Natural killer cell (primary cell): ENCODE measurements around the gene LPAR1. TPM values are rescaled to one million over a fixed set of nuclear protein-coding genes. Genes with fewer than 3 reads are reported as not detected.

Experiments
- ATAC-seq, 3 donors: fragments of 150-1000 bp in 2 of 3; fragments of 200-7000 bp in 1 of 3; cut with Tn5 transposase; 1 replicate in 1 of 3; 2 replicates in 2 of 3; pipeline ENCODE4 v1.10.0; 2021; ENCODE audit warnings: mild to moderate bottlenecking in 2 of 3, moderate library complexity in 2 of 3
- DNase-seq, 2 donors: peaks; one replicate each; pipeline versions ENCODE4 v3.0.0 to v3.0.0-alpha.2; 2013 to 2021; ENCODE audit warnings: mixed read lengths in 1 of 2
- H3K27ac ChIP-seq: one replicate; pipeline ENCODE4 v1.5.1; 2013; ENCODE audit warnings: mild to moderate bottlenecking, low read length
- H3K27me3 ChIP-seq: one replicate; pipeline ENCODE4 v1.6.1; 2013; ENCODE audit warnings: low read length; ENCODE audit not compliant: control insufficient read depth, insufficient read depth
- H3K36me3 ChIP-seq: one replicate; pipeline ENCODE4 v1.6.1; 2013; ENCODE audit warnings: low read length; ENCODE audit not compliant: control insufficient read depth, insufficient read depth
- H3K4me1 ChIP-seq: one replicate; pipeline ENCODE4 v1.6.1; 2013; ENCODE audit warnings: low read length; ENCODE audit not compliant: control insufficient read depth, insufficient read depth
- H3K4me3 ChIP-seq: one replicate; pipeline ENCODE4 v1.5.1; 2013; ENCODE audit warnings: low read length
- H3K9me3 ChIP-seq: one replicate; pipeline ENCODE4 v1.6.1; 2013; ENCODE audit warnings: low read length; ENCODE audit not compliant: control insufficient read depth, insufficient read depth
- H3K27ac Mint-ChIP-seq, 2 donors: one replicate each; pipeline ENCODE4 v1.8.0; 2022; ENCODE audit warnings: mild to moderate bottlenecking in 2 of 2, mixed read lengths in 2 of 2, moderate library complexity in 1 of 2
- H3K27me3 Mint-ChIP-seq, 2 donors: one replicate each; pipeline ENCODE4 v1.8.0; 2022; ENCODE audit warnings: low read depth in 2 of 2, mixed read lengths in 2 of 2
- H3K36me3 Mint-ChIP-seq: one replicate; pipeline ENCODE4 v1.8.0; 2022; ENCODE audit warnings: mixed read lengths
- H3K4me1 Mint-ChIP-seq, 2 donors: one replicate each; pipeline ENCODE4 v1.8.0; 2022; ENCODE audit warnings: mixed read lengths in 2 of 2
- H3K4me3 Mint-ChIP-seq: one replicate; pipeline ENCODE4 v1.8.0; 2022; ENCODE audit warnings: mild to moderate bottlenecking, moderate library complexity, mixed read lengths
- H3K9me3 Mint-ChIP-seq, 2 donors: one replicate each; pipeline ENCODE4 v1.8.0; 2022; ENCODE audit warnings: mixed read lengths in 2 of 2
- WGBS: methylation state at CpG from one replicate; pipeline ENCODE4 v1.1.7; 2013; ENCODE audit warnings: missing lambda C conversion rate; ENCODE audit not compliant: insufficient coverage; 5-methylcytosine and 5-hydroxymethylcytosine counted together
- intact Hi-C: fragments of 100-400 bp; cut with micrococcal nuclease; formaldehyde crosslinking; loops from one replicate; pipeline ENCODE4 v1.14.2; 2022
- total RNA-seq, 4 donors: library from RNA; stranded (reverse); fragments of 120-200 nt in 1 of 4; gene quantifications; one replicate each; pipeline versions ENCODE4 v1.2.3 to v1.2.4, GENCODE V29; 2013 to 2022
- TF ChIP-seq, protein P1 (sequence below): fragments of 200-600 bp; IDR thresholded peaks from one replicate; pipeline ENCODE4 v1.8.0; 2022; ENCODE audit warnings: antibody characterized with exemption

LPAR1 gene
- total RNA-seq, 3 donors from 2014 or later (not counting 1 experiment from before 2014, with no cell fraction given) = 0.48 to 0.50 TPM; not detected in 1

DNA sequence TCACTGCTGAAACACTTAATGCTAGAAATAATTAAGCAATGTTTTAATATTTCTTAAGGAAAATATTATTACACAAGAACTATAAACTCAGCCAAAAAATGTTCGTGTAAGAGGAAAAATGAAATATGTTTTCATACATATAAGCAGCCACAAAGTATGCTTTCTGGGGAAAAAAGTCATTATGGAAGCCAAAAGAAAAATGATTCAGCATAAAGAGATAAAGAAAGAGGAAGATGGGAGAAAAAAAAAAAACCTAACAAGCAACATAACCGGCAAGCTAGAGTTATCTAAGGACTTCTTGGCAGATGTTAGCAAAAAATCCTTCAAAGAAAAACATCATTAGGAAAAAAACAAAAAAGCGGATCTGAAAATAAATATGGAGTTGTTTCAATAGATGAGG, 190.6 kb downstream of the LPAR1 start:
- intact Hi-C loops = no loop called here
- no peaks in the 10 kb centered on the region for H3K27me3 ChIP-seq
- no peaks in the 10 kb centered on the region for H3K27me3 Mint-ChIP-seq
- no peak overlapping the region for H3K4me3 ChIP-seq
- TF ChIP-seq, protein P1, sequence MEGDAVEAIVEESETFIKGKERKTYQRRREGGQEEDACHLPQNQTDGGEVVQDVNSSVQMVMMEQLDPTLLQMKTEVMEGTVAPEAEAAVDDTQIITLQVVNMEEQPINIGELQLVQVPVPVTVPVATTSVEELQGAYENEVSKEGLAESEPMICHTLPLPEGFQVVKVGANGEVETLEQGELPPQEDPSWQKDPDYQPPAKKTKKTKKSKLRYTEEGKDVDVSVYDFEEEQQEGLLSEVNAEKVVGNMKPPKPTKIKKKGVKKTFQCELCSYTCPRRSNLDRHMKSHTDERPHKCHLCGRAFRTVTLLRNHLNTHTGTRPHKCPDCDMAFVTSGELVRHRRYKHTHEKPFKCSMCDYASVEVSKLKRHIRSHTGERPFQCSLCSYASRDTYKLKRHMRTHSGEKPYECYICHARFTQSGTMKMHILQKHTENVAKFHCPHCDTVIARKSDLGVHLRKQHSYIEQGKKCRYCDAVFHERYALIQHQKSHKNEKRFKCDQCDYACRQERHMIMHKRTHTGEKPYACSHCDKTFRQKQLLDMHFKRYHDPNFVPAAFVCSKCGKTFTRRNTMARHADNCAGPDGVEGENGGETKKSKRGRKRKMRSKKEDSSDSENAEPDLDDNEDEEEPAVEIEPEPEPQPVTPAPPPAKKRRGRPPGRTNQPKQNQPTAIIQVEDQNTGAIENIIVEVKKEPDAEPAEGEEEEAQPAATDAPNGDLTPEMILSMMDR = no peak
- H3K27ac ChIP-seq = no peak overlapping the region
- no peaks in the 10 kb centered on the region for H3K4me1 Mint-ChIP-seq
- no peaks in the 10 kb centered on the region for H3K9me3 ChIP-seq
- H3K27ac Mint-ChIP-seq = no peak overlapping the region
- ATAC-seq (no peak), DNase-seq (no peak)
- H3K36me3 Mint-ChIP-seq = no peaks in the 10 kb centered on the region
- WGBS = no CpG with 5 or more reads among the region's 3 CpGs
- H3K9me3 Mint-ChIP-seq = peaks cover 5 to 8% of the 10 kb centered on the region in 2 donors
- no peaks in the 10 kb centered on the region for H3K4me1 ChIP-seq
- H3K4me3 Mint-ChIP-seq = no peak overlapping the region
- no peaks in the 10 kb centered on the region for H3K36me3 ChIP-seq

DNA sequence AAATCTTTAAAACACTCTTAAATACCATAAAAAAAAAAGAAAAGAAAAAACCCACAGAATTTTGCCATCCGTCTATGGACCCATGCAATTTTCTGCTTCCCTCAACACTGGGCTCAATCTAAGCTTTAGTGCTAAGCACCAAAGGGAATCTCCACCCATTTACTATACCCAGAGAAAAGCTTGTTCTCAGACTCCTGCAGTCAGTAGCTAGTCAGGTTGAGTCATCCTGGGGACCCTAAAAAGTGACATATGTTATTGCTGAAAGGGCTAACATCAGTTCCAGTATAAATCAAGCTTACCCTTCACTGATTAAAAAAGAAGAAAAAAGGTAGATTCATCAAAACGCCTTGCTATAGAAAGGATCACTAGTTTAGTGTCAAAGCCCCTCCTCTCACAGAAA, 192.1 kb downstream of the LPAR1 start:
- 88% methylated on average over 1 of the region's 2 CpGs for WGBS

DNA sequence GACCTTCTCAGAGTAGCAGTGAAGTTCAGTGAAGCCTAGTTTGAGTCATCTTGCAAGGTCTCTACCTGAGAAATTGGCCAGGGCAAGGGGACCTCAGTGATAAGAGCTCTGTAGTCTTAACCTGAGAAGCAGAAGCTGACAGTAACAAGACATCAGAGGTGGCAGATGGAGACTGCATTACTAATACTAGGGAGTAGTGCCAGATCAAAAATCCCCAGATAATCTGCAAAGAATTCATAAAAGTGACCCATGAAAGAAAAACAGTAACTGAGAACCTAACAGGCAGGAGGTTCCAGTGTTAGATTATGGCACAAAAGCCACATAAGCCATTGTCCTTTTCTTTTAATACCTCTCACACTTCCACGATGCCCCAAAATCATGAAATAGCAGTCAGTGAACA, 194.1 kb downstream of the LPAR1 start:
- no peaks in the 10 kb centered on the region for H3K36me3 ChIP-seq
- Mint-ChIP-seq H3K4me1 (no peaks in the 10 kb centered on the region), H3K27ac (no peak overlapping the region), H3K27me3 (no peaks in the 10 kb centered on the region), H3K9me3 (peaks cover 8 to 12% of the 10 kb centered on the region in 2 donors), H3K4me3 (no peak overlapping the region), H3K36me3 (no peaks in the 10 kb centered on the region)
- ATAC-seq (no peak), DNase-seq (no peak)
- intact Hi-C loops = no loop called here
- TF ChIP-seq, protein P1 = no peak
- H3K4me3 ChIP-seq = no peak overlapping the region
- H3K27me3 ChIP-seq = no peaks in the 10 kb centered on the region
- H3K9me3 ChIP-seq = no peaks in the 10 kb centered on the region
- H3K4me1 ChIP-seq = no peaks in the 10 kb centered on the region
- no peak overlapping the region for H3K27ac ChIP-seq
- 100% methylated on average over 1 of the region's 1 CpG for WGBS

More for the DNA sequence above, 192.1 kb downstream of the LPAR1 start:
- H3K36me3 Mint-ChIP-seq = no peaks in the 10 kb centered on the region
- H3K9me3 Mint-ChIP-seq = peaks cover 5 to 8% of the 10 kb centered on the region in 2 donors
- intact Hi-C loops = no loop called here
- TF ChIP-seq, protein P1 = no peak
- H3K4me1 Mint-ChIP-seq = no peaks in the 10 kb centered on the region
- ATAC-seq = no peak
- no peak overlapping the region for H3K4me3 Mint-ChIP-seq
- no peak overlapping the region for H3K27ac Mint-ChIP-seq
- H3K27me3 Mint-ChIP-seq = no peaks in the 10 kb centered on the region
- DNase-seq = no peak
- H3K27ac ChIP-seq = no peak overlapping the region
- H3K9me3 ChIP-seq = no peaks in the 10 kb centered on the region
- H3K4me1 ChIP-seq = no peaks in the 10 kb centered on the region
- no peak overlapping the region for H3K4me3 ChIP-seq
- H3K36me3 ChIP-seq = no peaks in the 10 kb centered on the region
- H3K27me3 ChIP-seq = no peaks in the 10 kb centered on the region

DNA sequence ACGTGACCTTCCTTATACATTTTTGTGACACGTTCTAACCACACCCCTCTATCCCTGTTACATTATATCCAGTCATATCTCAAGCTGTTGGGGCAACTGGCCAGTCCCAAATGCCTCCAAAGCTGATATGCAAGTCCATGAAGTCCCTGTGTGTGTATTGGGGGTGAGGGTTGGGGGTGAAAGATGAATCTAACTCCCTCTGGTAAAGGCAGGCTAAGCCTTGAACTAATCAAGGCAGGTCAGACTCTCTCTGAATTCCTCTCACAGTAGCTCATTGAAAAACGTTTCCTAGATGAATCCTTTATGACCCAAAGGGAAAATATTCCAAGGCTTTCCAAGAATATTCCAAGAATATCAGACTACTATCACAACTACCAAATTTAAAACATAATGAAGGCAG, 195.3 kb downstream of the LPAR1 start:
- intact Hi-C loops = no loop called here
- ATAC-seq = no peak
- Mint-ChIP-seq H3K9me3 (peaks cover 8 to 12% of the 10 kb centered on the region in 2 donors), H3K27ac (no peak overlapping the region), H3K36me3 (no peaks in the 10 kb centered on the region), H3K27me3 (no peaks in the 10 kb centered on the region), H3K4me3 (no peak overlapping the region), H3K4me1 (no peaks in the 10 kb centered on the region)
- Histone ChIP-seq H3K9me3 (no peaks in the 10 kb centered on the region), H3K27ac (no peak overlapping the region), H3K4me3 (no peak overlapping the region), H3K4me1 (no peaks in the 10 kb centered on the region), H3K36me3 (no peaks in the 10 kb centered on the region), H3K27me3 (no peaks in the 10 kb centered on the region)
- 76% methylated on average over 3 of the region's 3 CpGs for WGBS
- DNase-seq = no peak
- TF ChIP-seq, protein P1 = no peak
